GM21717 (cell line): ENCODE measurements around the gene LIPC.

ENCODE experiments used
- ATAC-seq: cut with Tn5 transposase; IDR thresholded peaks from one replicate; pipeline ENCODE4 v1.9.1; 2021; ENCODE audit warnings: mild to moderate bottlenecking, moderate library complexity; ENCODE audit not compliant: unreplicated experiment

Gene LIPC

DNA sequence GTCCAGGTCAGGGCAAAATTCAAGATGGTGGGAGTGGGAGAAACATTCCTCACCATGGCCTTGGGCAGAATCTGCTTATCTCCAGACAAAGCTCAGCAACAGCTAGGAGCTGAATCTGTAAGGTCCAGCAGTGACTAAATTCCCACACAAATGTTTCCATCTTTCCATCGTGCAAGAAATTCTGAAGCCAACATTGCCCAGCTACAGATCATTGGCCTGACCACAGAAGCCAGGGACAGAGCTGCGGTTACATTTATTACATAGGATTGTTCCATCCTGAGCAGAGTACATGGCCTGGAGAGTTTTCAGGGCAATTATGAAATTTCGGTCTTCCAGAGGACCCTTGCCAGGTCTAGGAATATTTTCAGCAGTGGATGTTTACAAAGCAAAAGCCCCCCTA is 100.3 kb downstream of the LIPC start:
- ATAC-seq: no peak

DNA sequence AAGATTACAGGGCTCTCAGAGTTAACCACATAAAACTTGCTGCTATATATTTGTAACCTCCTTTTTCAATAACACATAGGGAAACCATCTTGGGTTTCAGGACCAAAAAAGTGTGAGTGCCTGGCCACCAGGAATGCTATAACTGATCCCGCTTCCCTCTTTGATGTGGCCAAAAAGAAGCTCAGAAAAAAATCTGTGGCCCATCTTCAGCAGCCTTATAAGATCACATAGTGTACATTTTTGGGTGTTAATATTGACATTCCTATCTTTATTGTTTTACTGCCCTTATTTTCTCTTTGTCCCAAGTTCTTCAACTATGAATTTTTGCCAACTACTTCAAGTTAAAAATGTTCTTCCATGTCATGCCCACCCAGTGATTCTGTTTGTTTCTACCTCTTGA is 102.8 kb downstream of the LIPC start:
- ATAC-seq: no peak

DNA sequence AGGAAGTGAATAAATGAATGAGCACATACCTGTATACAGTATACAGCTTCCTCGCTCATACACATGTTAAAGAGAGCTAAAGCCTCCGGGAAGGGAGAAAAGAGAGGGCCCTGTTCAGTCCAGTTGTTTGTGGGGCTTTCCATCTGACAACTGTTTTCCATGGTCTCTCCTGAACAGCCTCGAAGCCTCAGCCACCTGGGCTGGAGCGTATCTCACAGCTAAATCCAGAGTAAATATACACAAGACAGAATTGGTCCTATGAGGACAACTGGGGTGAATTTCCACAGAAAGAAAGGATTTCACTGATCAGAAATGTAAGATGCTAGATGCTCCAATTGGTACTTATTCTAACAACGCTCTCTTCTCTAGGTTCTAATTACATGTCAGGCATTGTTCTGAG is 103.5 kb downstream of the LIPC start:
- ATAC-seq: no peak

DNA sequence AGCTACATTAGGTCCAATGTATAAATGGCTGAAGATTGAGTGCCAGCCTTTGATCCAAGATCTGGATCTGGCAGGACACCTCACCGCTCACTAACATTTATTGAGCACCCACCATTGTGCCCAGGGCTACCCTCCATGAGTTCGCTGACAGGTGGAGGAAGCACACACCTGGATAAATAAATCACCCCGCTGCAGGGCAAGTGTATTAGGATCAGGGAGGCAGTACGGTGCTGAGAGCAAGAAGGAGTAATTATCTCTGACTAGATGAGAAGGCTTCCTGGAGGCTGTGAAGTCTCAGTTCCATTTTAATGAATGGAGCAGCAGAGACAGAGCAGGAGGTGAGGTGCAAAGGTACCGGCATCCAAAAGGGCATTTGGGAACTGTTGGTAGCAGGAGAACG is 104.1 kb downstream of the LIPC start:
- ATAC-seq: no peak

DNA sequence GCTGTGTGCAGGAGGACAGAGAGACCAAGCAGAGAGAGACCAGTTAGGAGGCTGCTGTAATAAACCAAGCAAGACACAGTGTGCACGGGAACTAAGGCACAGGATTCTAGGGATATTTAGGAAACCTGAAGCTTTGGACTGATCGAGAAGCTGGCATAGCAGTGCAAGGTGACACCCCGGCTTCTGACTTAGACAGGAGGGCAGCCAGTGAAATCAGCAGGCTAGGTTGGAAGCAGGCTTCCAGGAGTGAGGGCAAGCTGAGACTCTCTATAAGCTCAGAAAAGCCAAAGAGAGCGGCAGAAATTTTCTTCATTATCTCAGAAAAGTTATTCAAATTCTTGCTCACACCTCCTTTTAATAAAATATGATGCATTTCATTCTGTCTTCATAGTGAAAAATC is 104.6 kb downstream of the LIPC start:
- no peak for ATAC-seq

DNA sequence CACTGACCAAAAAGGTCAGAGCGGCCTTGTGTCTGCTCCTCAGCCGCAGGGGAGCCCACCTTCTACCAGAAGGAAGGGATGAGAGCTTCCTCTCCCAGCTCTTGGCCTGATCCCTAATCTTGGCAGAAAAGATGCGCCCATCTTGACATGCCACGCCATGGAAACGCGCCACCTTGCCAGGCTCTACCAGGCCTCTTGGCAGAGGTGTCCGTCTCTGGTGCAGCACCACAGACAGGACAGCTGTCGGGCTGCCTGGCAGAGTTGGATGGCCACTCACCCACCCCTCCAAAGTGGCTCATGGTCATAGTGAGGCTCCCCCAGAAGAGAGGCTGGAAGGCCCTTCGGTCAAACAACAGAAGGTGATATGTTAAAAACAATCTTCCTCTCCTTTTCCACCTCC is 105.2 kb downstream of the LIPC start:
- no peak for ATAC-seq

DNA sequence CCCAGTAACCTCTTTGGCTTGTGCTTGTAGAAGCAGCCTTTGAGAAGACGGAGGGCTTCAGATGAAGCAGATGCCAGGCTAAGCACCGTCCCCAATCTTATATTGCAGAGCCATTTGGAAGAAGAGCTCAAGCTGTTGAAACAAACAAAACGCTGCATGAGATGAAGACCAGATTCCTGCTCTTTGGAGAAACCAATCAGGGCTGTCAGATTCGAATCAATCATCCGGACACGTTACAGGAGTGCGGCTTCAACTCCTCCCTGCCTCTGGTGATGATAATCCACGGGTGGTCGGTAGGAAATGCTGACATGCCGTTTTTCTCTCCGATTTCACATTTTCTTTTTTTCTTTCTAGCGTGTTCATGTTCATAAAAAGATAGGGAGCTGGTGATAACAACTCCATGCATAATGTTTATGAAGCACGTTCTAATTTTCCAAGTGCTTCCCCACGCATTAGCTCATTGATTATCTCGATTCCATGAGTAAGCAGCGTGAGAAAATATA is 106.5 kb downstream of the LIPC start:
- ATAC-seq: no peak

DNA sequence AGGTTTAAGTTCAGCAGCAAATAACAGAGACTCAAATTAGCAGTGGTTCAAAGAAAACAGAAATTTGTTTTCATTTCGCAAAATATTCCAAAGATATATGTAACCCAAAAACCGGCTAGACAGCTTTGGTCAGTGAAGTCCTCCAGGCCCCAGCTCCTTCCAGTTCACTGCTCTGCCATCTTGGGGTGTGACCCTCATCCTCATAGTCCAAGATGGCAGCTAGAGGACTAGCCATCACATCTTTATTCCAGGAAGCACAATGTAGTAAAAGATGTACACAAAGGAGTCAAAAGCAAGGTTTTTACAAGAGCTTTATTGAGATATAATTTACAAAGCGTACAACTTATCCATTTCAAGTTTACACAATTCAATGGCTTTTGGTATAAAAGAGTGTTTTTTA is 107.1 kb downstream of the LIPC start:
- ATAC-seq: no peak

DNA sequence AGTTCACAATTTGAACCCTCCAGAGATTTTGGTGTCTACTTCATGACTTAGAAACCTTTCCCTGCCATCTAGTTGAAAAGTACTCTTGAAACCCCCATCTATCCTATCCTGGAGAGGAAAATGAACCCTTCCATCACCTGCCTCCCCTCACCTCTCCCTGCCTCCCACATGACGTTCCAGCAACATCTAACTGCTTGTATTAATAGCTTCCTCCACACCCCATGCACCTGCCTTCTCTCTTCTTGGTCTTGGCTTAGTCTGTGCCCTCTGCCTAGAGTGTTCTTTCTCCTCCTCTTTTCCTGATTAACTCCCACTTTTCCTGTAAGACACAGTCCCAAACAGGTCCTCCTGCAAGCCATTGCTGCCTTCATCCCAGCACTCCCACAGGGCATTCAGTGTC is 107.8 kb downstream of the LIPC start:
- no peak for ATAC-seq

DNA sequence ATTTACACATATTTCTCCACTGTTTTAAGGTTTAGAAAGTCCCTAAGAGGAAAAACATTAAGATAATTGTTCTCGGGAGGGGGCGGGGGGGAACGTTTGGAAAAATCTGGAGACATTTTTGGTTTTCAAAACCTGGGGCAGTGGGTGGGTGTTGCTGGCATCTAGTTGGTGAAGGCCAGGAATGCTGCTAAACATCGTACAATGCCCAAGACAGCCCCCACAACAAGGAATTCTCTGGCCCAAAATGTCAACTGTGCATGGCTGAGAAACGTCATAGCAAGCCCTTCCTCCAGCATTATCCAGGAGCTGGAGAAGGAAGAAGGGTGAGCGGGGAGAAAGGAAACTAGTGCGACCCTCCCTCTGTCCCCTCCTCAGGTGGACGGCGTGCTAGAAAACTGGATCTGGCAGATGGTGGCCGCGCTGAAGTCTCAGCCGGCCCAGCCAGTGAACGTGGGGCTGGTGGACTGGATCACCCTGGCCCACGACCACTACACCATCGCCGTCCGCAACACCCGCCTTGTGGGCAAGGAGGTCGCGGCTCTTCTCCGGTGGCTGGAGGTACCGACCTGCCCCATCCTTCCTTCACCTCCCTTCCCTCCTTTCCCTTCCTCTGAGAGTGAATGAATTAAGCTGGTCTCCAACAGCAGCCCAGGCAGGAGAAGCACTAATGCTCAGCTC is 109.8 kb downstream of the LIPC start:
- no peak for ATAC-seq

DNA sequence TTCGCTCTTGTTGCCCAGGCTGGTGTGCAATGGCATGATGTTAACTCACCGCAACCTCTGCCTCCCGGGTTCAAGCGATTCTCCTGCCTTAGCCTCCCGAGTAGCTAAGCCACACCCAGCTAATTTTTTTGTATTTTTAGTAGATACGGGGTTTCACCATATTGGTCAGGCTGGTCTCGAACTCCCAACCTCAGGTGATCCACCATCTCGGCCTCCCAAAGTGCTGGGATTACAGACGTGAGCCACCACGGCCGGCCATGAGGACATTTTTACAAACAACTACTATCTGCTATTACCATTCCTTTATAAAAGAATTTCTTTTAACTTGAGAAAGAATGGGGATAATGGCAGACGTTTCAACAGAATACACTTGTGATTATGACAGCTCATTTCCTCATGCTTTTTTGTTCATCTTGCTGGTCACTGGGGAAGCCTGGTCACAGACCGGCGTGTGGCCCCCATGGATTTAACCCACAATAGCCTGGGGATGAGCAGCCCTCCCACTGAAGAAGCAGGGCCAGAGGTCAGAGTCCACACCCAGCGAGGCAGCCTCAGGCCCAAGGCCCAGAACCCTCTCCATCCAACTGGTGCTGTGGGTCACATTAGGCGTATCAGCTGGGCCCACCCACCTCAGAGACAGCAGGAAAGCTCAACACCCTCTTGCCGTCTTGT is 112.0 kb downstream of the LIPC start:
- ATAC-seq: no peak

DNA sequence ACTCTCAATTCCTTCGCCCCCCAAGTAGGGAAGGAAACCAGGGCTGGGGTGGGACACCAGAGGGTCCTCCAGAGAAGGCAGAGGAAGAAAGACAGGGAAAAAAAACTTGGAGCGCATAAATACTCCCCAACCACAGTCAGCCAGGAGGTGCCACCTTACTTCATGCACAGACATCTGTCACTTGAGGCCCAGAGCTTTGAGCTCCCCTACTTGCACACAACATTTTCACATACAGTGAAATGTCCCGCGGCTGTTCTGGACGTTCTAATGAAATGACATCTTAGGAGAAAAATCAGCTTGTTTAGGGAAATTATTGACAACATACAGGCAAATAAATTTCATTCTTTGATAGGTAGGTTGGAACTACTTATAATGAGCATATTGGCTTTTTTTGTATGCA is 113.0 kb downstream of the LIPC start:
- no peak for ATAC-seq

DNA sequence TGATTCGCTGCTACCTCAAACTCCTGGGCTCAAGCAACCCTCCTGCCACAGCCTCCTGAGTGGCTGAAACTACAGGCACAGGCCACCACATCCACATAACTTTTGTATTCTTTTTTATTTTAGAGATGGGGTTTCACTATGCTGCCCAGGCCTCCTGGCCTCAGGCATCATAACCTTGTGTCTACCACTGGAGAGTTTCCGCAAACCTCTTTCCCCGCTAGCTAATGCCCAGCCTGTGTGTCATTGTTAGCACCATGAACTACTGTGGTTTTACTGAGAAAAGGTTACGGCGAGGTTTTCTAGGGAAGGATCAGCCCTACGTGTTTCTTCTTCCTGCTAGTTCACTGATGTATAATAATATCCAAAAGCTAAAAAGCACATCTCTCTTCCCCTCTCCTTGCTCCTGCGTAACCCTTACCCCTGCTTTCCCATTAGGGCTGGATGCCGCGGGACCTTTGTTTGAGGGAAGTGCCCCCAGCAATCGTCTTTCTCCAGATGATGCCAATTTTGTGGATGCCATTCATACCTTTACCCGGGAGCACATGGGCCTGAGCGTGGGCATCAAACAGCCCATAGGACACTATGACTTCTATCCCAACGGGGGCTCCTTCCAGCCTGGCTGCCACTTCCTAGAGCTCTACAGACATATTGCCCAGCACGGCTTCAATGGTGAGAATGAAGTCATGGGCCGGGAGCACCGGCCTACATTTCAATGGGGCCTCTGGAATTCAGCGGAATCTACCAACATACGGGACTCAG is 113.7 kb downstream of the LIPC start:
- no peak for ATAC-seq

DNA sequence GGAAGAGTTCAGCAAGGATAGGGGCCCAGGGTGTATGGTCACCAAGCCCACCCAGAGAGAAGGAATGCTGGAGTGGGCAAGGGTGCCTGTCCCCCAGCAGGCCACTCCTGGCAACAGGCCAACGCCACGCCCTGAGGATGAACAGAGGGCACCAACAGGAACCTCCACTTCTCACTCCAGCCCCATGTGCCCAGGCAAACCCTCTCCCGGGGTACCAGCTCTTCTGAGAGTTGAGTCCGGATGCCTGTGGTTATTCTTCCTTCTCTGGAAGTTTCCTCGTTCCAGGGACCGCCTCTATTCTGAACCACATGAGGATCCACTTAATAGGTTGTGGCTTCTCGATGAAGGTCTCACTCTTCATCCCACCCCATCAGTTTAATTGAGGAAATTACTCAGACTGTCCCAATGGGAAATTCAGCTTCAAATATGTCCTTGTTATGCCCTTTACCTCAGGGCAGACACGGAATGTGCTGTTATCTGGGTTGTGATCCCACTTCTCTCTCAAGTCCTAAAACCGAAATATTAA is 114.3 kb downstream of the LIPC start:
- no peak for ATAC-seq

DNA sequence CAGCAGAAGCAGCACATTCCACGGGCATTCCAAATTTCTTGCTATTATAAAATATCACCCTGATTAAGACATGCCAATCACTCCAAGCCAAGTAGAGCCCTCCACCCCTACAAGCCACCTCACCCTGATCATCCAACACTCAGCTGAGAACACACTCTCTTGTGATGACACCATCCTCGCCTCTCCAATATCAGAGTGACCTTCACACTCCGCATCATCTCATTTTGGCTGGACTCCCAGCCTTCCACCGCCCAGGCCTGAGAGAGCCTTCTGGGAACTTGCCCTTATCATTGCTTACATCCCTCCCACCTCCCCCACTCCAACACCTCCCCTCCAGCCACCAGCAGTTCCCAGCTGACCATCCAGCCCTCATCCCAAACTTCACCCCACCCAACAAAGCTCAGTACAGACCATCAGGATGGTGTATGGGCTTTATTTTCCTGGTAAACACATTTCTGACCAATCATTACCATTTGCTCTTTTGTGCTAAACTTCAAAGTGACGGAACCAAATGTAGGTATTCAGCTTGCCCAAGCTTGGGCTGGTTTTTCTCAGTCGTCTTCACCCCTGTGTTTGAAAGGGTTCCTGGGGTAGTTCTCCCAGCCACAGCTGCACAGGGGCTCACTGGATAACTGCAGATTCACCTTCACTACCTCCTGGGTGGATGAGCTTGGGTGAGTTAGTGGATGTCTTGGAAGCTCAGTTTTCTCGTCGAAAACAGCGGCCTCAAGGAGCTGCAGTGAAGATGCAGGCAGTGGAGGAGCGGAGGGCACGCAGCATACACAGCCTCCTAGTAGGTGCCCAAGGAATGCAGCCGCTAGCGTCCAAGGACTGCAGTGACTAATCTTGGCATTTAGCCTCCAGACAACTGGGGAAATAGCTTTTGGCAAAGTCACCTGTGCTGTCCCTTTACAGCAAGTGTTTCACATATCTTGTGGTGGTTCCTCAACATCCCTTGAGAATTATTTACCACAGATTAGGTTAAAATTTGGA is 115.1 kb downstream of the LIPC start:
- no peak for ATAC-seq

DNA sequence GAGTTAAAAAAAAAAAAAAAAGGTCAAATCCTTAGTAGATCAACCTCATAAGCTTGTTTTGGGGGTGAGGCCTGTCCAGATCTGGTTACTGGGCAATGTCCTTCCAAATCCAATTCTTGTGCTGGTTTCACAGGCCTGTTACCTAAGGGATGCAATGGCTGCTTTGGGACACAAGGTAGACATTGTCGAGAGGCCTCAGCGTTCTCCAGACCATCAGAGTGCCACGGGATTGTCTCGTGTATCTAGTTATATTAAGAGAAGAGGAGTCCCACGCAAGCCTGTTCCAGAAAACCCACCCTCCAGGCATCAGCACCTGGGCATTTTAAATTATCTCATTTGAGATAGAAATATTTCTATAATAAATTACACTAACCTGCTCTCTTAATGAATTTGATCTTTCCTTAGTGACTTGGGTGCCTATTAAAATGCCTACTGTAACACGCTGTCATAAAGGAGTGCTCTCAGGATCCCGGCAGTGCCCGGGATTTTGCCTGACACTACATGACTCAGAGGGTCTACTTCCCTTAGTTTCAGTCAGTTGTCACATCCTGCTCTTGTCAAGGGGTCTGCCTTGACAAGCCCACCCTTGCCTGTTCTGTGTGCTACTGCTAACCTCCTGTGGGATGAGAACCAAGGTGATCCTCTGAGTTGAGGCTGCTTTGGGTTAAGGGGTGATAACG is 116.0 kb downstream of the LIPC start:
- no peak for ATAC-seq

DNA sequence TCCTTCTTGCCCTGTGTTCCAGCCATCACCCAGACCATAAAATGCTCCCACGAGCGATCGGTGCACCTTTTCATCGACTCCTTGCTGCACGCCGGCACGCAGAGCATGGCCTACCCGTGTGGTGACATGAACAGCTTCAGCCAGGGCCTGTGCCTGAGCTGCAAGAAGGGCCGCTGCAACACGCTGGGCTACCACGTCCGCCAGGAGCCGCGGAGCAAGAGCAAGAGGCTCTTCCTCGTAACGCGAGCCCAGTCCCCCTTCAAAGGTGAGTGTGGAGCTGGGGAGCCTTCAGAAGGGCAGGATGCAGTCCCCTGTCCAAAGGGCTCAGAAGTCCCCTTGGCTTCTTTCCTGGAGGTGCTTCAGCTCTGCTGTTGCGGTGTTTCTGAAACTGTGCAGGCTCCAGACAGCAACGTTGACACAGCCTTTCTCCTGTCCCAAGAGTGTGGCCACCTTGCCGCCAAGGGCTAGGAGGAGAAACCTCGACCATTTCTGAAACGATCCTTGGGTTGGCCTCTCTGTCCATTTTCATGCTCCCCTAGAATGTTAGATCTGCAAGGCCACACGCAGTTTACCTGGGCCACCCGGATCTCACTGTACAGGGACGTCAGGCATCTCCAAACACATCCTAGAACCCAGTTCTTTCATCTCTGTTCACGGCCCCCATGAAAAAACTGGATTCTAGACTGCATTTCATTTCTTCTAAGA is 116.7 kb downstream of the LIPC start:
- no peak for ATAC-seq

DNA sequence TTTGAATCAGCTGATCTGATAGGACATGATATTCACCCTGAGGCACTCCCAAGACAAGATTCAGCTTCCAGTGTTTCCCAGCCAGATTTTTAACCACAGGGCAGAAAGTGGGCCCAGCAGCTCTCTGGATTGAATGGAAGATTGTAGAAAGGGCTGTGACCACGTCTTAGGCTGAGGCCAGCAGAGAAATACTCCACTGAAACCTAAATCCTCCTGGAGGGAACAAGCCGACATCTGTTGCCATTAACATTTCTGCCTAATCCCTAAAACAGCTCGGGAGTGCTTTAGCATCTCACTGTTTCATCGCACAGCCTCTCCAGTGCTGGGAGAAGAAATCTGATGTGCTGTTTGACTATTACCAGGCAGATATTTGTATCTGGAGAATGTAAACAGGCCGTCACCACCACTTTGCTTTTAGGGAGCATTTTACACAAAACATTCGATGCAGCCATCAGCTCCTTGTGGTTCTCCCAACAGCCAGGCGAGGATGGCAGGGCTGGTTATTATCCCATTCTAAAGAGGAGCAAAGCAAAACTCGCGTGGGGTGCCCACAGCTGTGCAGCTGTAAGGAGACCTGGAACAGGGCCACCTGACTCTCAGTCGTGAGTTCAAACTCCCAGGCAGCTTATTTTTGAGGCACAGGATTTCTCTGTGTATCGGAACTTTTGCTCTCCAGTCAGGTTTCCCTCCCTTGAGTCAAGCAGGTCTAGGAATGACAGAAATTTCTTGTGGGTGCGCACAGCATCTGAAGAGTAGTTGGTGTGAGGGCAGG is 117.4 kb downstream of the LIPC start:
- no peak for ATAC-seq

DNA sequence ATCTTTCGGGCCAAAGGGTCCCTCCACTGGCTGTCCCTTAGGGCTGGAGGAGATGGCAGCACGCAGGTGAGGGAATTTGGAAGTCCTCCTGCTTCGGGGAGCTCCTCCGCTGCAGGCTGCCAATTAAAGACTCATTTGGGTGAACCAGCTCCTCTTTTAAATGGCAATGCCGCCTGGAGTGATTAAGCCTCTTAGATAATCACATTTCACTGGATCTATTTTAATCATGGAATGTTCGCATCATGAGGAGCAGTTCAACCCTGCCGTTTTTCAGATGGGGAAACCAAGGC is 117.9 kb downstream of the LIPC start:
- ATAC-seq: no peak
